Renal pelvis (tissue), 4 donors: ENCODE results near the gene C8A. TPM values are rescaled to one million over a fixed set of nuclear protein-coding genes. Genes with fewer than 3 reads are reported as not detected.

Experiments
- DNase-seq: peaks from one replicate; pipeline ENCODE4 v3.0.0-alpha.2; 2013
- polyA plus RNA-seq, 3 donors: library from polyadenylated mRNA; unstranded; fragments of 120-200 nt; gene quantifications; one replicate each; pipeline ENCODE4 v1.2.1, GENCODE V29; 2013; ENCODE audit not compliant: insufficient read length in 3 of 3

C8A gene
- polyA plus RNA-seq, 3 donors, result not detected

GRCh38 chr1:56966698-56966999, 112.1 kb downstream of the C8A start:
- DNase-seq, result no peak

- DNase-seq, result no peak
Observed at GRCh38 chr1:56967355-56967754, 112.8 kb downstream of the C8A start.

Other genes starting within 250 kb of the C8A start
- gene PRKAA2, start 209.5 kb upstream of the C8A start, polyA plus RNA-seq, result 10 to 100 TPM; 11.6 to 23.9 (median 19.1) TPM
- 1 to 10 TPM in 1 of 3 donors, under 1 TPM in 2; 0.41 to 1.6 (median 0.96) TPM for gene FYB2, start 35.4 kb upstream of the C8A start, polyA plus RNA-seq
- under 1 TPM in 1 of 3 donors, not detected in 2; 0.08 TPM for gene C8B, start 111.2 kb downstream of the C8A start, polyA plus RNA-seq